ENCODE results near the gene TMEM247.

Gene TMEM247

DNA sequence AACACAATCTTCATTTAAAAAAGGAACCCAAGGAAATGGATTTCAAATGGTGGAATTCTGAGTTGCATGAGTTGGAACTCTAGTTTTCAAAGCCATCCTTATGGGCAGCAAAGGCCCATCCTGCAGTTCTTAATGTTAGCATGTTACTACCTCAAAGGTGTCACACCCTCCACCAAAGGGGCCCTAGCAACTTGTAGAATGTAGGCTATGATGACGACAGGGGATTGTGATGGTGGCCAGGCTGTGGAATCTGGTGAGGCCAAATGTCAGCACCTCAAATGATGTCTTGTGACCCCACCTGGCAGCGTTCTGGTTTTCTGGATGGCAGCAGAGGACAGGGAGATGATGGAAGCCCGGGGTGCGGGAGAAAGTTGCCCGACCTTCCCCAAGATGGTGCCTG is at the start of gene TMEM247:
Gene TMEM247 (plus strand): TSS at position 301 of the 400 bp plus-strand sequence.
- Histone ChIP-seq H3K36me3 (ENCODE audit: control insufficient read depth in 1 of 2, insufficient read depth in 2 of 2, low read length in 2 of 2) (no peaks in the 10 kb centered on the region), H3K27ac (ENCODE audit: low read length) (no peak within 1 kb of the TSS), H3K4me1 (ENCODE audit: control insufficient read depth in 1 of 2, insufficient read depth in 2 of 2, low read length in 2 of 2) (no peaks in the 10 kb centered on the region), H3K4me3 (ENCODE audit: low read depth in 1 of 2, low read length in 2 of 2) (no peak within 1 kb of the TSS), H3K9me3 (ENCODE audit: control insufficient read depth in 1 of 2, low read length in 2 of 2) (no peaks in the 10 kb centered on the region), H3K27me3 (ENCODE audit: low read depth, low read length) (no peaks in the 10 kb centered on the region)

DNA sequence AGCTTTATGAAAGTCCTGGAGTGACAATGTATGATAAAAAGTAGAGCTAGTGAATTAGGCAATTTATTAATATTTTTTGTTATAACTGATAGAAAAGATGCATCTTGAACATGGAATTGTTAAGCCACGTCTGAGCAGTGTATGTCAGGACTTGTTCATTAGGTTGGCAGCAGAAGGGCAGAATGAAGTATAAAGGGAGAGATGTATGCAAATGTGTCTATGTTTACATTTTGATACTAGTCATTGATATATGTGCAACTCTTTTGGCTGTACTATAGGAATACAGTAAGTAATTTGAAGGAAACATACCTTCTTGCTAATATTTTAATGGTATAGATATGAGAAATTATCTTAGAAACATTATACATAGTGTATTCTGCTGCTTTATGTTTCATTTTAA is 49.0 kb upstream of the TMEM247 start:
- H3K4me3 ChIP-seq (ENCODE audit: low read depth in 1 of 2, low read length in 2 of 2), result no peak overlapping the region
- H3K9me3 ChIP-seq (ENCODE audit: control insufficient read depth in 1 of 2, low read length in 2 of 2), result no peaks in the 10 kb centered on the region
- peaks cover 0 to 2% of the 10 kb centered on the region in 2 donors for H3K4me1 ChIP-seq (ENCODE audit: control insufficient read depth in 1 of 2, insufficient read depth in 2 of 2, low read length in 2 of 2)
- H3K36me3 ChIP-seq (ENCODE audit: control insufficient read depth in 1 of 2, insufficient read depth in 2 of 2, low read length in 2 of 2), result no peaks in the 10 kb centered on the region
- H3K27ac ChIP-seq (ENCODE audit: low read length), result no peak overlapping the region
- no peaks in the 10 kb centered on the region for H3K27me3 ChIP-seq (ENCODE audit: low read depth, low read length)

DNA sequence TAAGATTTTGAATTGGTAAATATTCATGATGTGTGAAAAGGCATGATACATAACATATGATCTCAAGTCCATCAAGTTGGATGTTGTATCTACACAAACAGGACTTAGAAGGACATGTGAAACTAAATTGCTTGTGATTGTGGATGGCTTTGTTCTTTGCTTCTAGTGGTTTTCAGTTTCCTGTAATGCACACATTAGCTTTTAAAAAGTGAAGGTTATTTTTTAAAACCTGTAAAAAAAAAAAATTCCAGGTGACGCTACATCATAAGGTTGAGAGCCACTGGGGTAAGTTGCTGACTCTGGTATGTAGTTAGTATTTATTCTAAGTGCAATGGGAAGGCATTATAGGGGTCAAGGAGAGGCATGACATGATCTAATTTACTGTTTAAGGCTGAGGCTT is 48.4 kb upstream of the TMEM247 start:
- Histone ChIP-seq H3K27ac (ENCODE audit: low read length) (no peak overlapping the region), H3K27me3 (ENCODE audit: low read depth, low read length) (no peaks in the 10 kb centered on the region), H3K4me3 (ENCODE audit: low read depth in 1 of 2, low read length in 2 of 2) (no peak overlapping the region), H3K4me1 (ENCODE audit: control insufficient read depth in 1 of 2, insufficient read depth in 2 of 2, low read length in 2 of 2) (peaks cover 0 to 7% of the 10 kb centered on the region in 2 donors), H3K9me3 (ENCODE audit: control insufficient read depth in 1 of 2, low read length in 2 of 2) (no peaks in the 10 kb centered on the region), H3K36me3 (ENCODE audit: control insufficient read depth in 1 of 2, insufficient read depth in 2 of 2, low read length in 2 of 2) (no peaks in the 10 kb centered on the region)

DNA sequence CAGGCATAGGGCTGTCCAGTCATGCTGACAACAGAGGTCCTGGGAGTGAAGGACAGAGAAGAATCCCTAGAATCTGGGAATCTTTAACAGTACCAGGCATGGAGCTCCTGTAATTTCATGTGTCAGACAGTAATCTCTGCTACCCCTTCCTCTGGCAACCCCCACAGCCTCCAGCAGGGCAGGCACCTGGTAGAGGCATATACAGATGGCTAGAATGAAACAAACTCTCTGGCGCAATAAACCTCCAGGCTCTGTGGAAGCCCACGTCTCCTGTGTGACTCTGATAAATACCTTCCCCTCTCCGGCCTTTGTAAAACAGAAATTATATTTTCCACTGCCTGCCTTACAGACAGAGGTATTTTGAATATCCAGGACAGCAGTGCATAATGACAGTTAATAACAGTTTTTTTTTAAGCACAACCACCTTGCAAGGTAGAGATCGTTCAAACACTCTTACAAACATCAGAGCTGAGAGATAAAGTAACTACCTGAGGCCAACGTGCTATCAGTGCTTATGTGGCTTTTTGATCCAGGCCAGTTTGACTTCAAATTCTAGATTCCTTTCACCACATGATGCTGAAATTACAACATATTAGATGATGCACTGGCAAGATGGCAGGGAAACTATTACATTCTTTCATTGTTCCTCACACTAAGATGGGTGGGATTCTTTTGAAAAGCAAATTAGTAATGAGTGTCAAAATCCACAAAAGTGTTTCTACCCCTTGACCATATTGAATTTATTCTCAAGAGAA is 47.7 kb upstream of the TMEM247 start:
- no peaks in the 10 kb centered on the region for H3K9me3 ChIP-seq (ENCODE audit: control insufficient read depth in 1 of 2, low read length in 2 of 2)
- no peak overlapping the region for H3K4me3 ChIP-seq (ENCODE audit: low read depth in 1 of 2, low read length in 2 of 2)
- no peaks in the 10 kb centered on the region for H3K27me3 ChIP-seq (ENCODE audit: low read depth, low read length)
- no peaks in the 10 kb centered on the region for H3K36me3 ChIP-seq (ENCODE audit: control insufficient read depth in 1 of 2, insufficient read depth in 2 of 2, low read length in 2 of 2)
- H3K4me1 ChIP-seq (ENCODE audit: control insufficient read depth in 1 of 2, insufficient read depth in 2 of 2, low read length in 2 of 2), result peaks cover 0 to 9% of the 10 kb centered on the region in 2 donors
- H3K27ac ChIP-seq (ENCODE audit: low read length), result no peak overlapping the region

DNA sequence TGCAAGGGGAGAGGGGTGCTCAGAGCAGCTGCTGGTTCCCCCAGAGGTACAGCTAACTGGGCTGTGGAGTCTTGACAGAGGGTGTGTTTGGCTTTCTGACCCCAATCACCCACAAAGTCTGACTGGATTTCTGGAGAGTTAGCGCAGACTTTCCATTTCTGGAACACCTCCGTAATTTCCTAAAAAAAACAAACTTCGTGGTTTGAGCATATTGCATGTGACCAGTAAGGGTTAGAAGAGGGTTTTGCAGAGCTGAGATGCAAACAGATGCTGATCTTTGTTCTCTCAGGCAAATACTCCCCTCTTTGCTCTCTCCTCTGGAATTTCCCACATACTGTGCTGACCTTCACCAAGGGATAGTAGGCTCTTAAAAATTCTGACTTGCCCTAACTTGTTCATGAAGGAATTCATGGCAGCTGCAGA is 44.5 kb upstream of the TMEM247 start:
- Histone ChIP-seq H3K4me3 (ENCODE audit: low read depth in 1 of 2, low read length in 2 of 2) (no peak overlapping the region), H3K9me3 (ENCODE audit: control insufficient read depth in 1 of 2, low read length in 2 of 2) (no peaks in the 10 kb centered on the region), H3K4me1 (ENCODE audit: control insufficient read depth in 1 of 2, insufficient read depth in 2 of 2, low read length in 2 of 2) (peaks cover 0 to 9% of the 10 kb centered on the region in 2 donors), H3K27me3 (ENCODE audit: low read depth, low read length) (no peaks in the 10 kb centered on the region), H3K36me3 (ENCODE audit: control insufficient read depth in 1 of 2, insufficient read depth in 2 of 2, low read length in 2 of 2) (no peaks in the 10 kb centered on the region), H3K27ac (ENCODE audit: low read length) (no peak overlapping the region)

DNA sequence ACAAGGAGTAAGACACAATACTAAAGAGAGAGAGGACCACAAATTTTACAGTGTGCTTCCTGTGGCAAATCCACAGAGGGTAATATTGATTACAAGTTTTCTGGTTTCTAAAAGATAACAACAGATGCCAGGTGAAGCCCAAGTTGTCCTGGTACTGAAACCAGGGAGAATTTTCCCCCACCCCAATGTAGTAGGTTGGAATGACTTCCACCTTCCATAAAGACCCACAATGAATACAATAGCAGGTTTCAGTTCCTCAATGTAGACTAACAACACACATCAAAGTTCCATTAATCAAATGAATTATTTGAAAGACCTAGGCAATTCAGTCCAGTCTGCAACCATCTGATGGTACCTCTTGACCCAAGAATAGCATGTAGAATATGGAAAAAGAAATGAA is 44.0 kb upstream of the TMEM247 start:
- H3K36me3 ChIP-seq (ENCODE audit: control insufficient read depth in 1 of 2, insufficient read depth in 2 of 2, low read length in 2 of 2), result no peaks in the 10 kb centered on the region
- H3K27ac ChIP-seq (ENCODE audit: low read length), result no peak overlapping the region
- H3K4me3 ChIP-seq (ENCODE audit: low read depth in 1 of 2, low read length in 2 of 2), result no peak overlapping the region
- peaks cover 0 to 9% of the 10 kb centered on the region in 2 donors for H3K4me1 ChIP-seq (ENCODE audit: control insufficient read depth in 1 of 2, insufficient read depth in 2 of 2, low read length in 2 of 2)
- H3K27me3 ChIP-seq (ENCODE audit: low read depth, low read length), result no peaks in the 10 kb centered on the region
- H3K9me3 ChIP-seq (ENCODE audit: control insufficient read depth in 1 of 2, low read length in 2 of 2), result no peaks in the 10 kb centered on the region

DNA sequence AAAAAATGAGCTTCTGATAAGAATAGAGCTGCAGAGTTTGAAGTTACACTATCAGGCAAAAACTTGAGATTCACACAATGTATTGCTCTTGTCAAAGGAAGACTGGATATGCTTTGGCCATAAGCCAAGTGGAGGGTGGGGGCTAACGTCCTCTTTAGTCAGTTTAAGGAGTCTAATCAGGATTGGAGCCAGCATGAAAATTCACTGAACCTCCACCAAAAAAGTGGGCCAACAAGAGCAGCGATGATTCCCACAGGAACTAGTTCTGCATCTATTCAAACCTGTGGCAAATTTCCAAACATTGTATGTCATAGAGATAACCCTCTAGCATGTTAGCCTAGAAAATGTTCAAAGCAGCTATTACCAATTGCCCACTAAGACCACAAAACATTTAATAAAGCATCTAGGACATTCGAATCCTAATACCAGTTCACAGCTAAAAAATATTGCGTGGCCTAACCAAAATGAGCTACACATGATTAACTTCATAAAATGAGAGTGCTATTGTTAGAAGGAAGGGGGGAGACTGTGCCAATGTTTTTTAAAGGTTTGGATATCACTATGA is 43.5 kb upstream of the TMEM247 start:
- no peak overlapping the region for H3K27ac ChIP-seq (ENCODE audit: low read length)
- H3K36me3 ChIP-seq (ENCODE audit: control insufficient read depth in 1 of 2, insufficient read depth in 2 of 2, low read length in 2 of 2), result no peaks in the 10 kb centered on the region
- H3K4me3 ChIP-seq (ENCODE audit: low read depth in 1 of 2, low read length in 2 of 2), result no peak overlapping the region
- peaks cover 0 to 9% of the 10 kb centered on the region in 2 donors for H3K4me1 ChIP-seq (ENCODE audit: control insufficient read depth in 1 of 2, insufficient read depth in 2 of 2, low read length in 2 of 2)
- H3K9me3 ChIP-seq (ENCODE audit: control insufficient read depth in 1 of 2, low read length in 2 of 2), result no peaks in the 10 kb centered on the region
- H3K27me3 ChIP-seq (ENCODE audit: low read depth, low read length), result no peaks in the 10 kb centered on the region

DNA sequence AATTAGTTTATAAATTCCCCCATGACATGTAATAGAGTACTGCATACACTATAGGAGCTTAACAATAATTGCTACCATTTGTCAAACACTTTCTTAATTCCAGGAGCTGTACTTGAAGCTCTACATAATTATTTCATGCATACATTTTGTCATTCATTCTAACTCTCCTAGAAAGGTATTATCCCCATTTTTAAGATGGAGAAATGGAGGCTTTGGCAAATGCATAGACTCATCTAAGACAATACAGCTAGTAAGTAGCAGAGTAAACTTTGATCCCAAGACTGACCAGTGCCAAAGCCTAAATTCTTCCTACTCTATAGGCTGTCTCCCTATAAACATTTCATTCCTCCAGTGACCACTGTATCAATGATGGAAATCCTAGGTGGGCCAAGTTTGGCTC is 42.6 kb upstream of the TMEM247 start:
- Histone ChIP-seq H3K27ac (ENCODE audit: low read length) (no peak overlapping the region), H3K36me3 (ENCODE audit: control insufficient read depth in 1 of 2, insufficient read depth in 2 of 2, low read length in 2 of 2) (no peaks in the 10 kb centered on the region), H3K27me3 (ENCODE audit: low read depth, low read length) (no peaks in the 10 kb centered on the region), H3K9me3 (ENCODE audit: control insufficient read depth in 1 of 2, low read length in 2 of 2) (no peaks in the 10 kb centered on the region), H3K4me3 (ENCODE audit: low read depth in 1 of 2, low read length in 2 of 2) (no peak overlapping the region), H3K4me1 (ENCODE audit: control insufficient read depth in 1 of 2, insufficient read depth in 2 of 2, low read length in 2 of 2) (peaks cover 0 to 9% of the 10 kb centered on the region in 2 donors)

DNA sequence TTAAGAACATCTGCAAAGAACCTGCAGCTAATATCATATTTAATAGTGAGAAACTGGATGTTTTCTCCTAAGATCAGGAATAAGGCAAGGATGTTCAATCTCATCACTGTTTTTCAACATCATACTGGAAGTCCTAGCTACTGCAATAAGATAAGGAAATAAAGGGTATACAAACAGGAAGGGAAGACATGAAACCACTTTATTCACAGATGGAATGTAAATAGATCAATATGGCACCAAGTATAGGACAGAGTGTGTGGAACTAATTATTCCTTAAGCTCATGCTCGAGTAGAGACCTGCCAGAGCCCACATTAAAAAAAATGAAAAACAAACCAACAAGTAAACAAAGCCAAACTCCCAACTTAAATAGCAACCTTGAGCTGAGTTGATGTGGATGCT is 41.3 kb upstream of the TMEM247 start:
- H3K36me3 ChIP-seq (ENCODE audit: control insufficient read depth in 1 of 2, insufficient read depth in 2 of 2, low read length in 2 of 2), result no peaks in the 10 kb centered on the region
- no peaks in the 10 kb centered on the region for H3K27me3 ChIP-seq (ENCODE audit: low read depth, low read length)
- peaks cover 0 to 9% of the 10 kb centered on the region in 2 donors for H3K4me1 ChIP-seq (ENCODE audit: control insufficient read depth in 1 of 2, insufficient read depth in 2 of 2, low read length in 2 of 2)
- H3K4me3 ChIP-seq (ENCODE audit: low read depth in 1 of 2, low read length in 2 of 2), result no peak overlapping the region
- no peak overlapping the region for H3K27ac ChIP-seq (ENCODE audit: low read length)
- no peaks in the 10 kb centered on the region for H3K9me3 ChIP-seq (ENCODE audit: control insufficient read depth in 1 of 2, low read length in 2 of 2)

DNA sequence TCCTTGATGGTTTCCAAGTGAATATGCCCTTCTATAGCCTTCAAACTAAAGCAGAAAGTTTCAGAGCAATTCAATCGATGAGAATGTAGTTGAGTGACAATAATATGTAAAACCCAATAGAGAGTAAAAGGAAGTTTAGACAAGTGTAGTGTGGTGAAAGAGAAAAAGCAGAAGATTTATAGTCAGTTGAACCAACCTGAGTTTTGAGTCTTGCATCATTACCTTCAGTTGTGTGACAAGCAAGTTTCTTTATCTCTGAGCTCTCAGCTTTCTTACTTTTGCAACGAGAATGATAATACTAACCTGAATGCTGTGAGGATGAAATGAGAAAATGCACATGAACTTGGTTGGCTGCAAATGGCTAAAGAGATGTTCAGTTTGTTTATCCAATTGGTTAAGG is 40.6 kb upstream of the TMEM247 start:
- no peaks in the 10 kb centered on the region for H3K36me3 ChIP-seq (ENCODE audit: control insufficient read depth in 1 of 2, insufficient read depth in 2 of 2, low read length in 2 of 2)
- H3K9me3 ChIP-seq (ENCODE audit: control insufficient read depth in 1 of 2, low read length in 2 of 2), result no peaks in the 10 kb centered on the region
- no peak overlapping the region for H3K27ac ChIP-seq (ENCODE audit: low read length)
- peaks cover 0 to 9% of the 10 kb centered on the region in 2 donors for H3K4me1 ChIP-seq (ENCODE audit: control insufficient read depth in 1 of 2, insufficient read depth in 2 of 2, low read length in 2 of 2)
- H3K27me3 ChIP-seq (ENCODE audit: low read depth, low read length), result no peaks in the 10 kb centered on the region
- H3K4me3 ChIP-seq (ENCODE audit: low read depth in 1 of 2, low read length in 2 of 2), result no peak overlapping the region

DNA sequence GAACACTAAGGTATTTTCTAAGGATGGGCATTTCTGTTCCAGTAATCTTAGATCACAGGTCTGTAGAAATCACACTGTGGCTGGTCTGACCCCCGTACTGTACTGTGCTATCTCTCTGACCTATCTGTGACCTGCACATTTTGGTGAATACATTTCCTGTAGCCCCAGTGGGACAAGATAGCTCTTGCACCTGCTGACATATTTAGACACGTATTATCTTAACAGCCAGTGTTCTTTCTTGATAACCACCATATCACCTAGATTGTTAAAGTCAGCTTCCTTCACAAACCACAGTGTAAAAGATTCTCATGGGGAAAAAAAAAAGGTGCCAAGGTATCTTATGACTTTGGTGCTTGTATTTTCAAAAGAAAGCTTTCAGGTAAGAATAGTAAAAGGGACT is 39.8 kb upstream of the TMEM247 start:
- no peak overlapping the region for H3K4me3 ChIP-seq (ENCODE audit: low read depth in 1 of 2, low read length in 2 of 2)
- peaks cover 0 to 9% of the 10 kb centered on the region in 2 donors for H3K4me1 ChIP-seq (ENCODE audit: control insufficient read depth in 1 of 2, insufficient read depth in 2 of 2, low read length in 2 of 2)
- no peak overlapping the region for H3K27ac ChIP-seq (ENCODE audit: low read length)
- H3K9me3 ChIP-seq (ENCODE audit: control insufficient read depth in 1 of 2, low read length in 2 of 2), result no peaks in the 10 kb centered on the region
- H3K27me3 ChIP-seq (ENCODE audit: low read depth, low read length), result no peaks in the 10 kb centered on the region
- no peaks in the 10 kb centered on the region for H3K36me3 ChIP-seq (ENCODE audit: control insufficient read depth in 1 of 2, insufficient read depth in 2 of 2, low read length in 2 of 2)

Measured in muscle layer of duodenum (tissue), 2 donors.